Activated CD4-positive, alpha-beta memory T cell treated with anti-CD3 and anti-CD28 coated beads for 36 hours (primary cell): Measurements from ENCODE around the gene HTR4. TPM values are rescaled to one million over a fixed set of nuclear protein-coding genes. Genes with fewer than 3 reads are reported as not detected.
A peak's percentile ranks its signal among the peaks of the same experiment; 100 is the strongest.

Experiments used
- CTCF ChIA-PET: fragments of 350-600 bp; sonication (Branson Sonifier 250); formaldehyde crosslinking; loops from one replicate; lab custom pipeline; 2021; ENCODE audit warnings: antibody characterized with exemption, inconsistent platforms; lab: Charles Lee
- POLR2A ChIA-PET: fragments of 350-600 bp; sonication (Branson Sonifier 250); formaldehyde crosslinking; loops from one replicate; lab custom pipeline; 2021; ENCODE audit warnings: antibody characterized with exemption; lab: Charles Lee
- DNase-seq: peaks from one replicate; pipeline ENCODE4 v3.0.0-alpha.2; 2020
- H3K27ac Mint-ChIP-seq: one replicate; pipeline ENCODE4 v1.8.0; 2021; ENCODE audit warnings: mixed read lengths
- H3K27me3 Mint-ChIP-seq: one replicate; pipeline ENCODE4 v1.8.0; 2021; ENCODE audit warnings: mixed read lengths
- H3K36me3 Mint-ChIP-seq: one replicate; pipeline ENCODE4 v1.8.0; 2021; ENCODE audit warnings: mixed read lengths
- H3K4me1 Mint-ChIP-seq: one replicate; pipeline ENCODE4 v1.8.0; 2021; ENCODE audit warnings: low read depth, mixed read lengths
- H3K4me3 Mint-ChIP-seq: one replicate; pipeline ENCODE4 v1.8.0; 2021; ENCODE audit warnings: mild to moderate bottlenecking, mixed read lengths
- H3K9me3 Mint-ChIP-seq: one replicate; pipeline ENCODE4 v1.8.0; 2021; ENCODE audit warnings: mixed read lengths
- intact Hi-C: fragments of 100-400 bp; cut with micrococcal nuclease; formaldehyde crosslinking; loops from one replicate; pipeline ENCODE4 v1.15.1; 2023
- total RNA-seq, 2 experiments: library from RNA; stranded (reverse); gene quantifications; one replicate each; pipeline ENCODE4 v1.2.3, GENCODE V29; 2021

HTR4 gene
- total RNA-seq, 2 experiments from 2014 or later = not detected

GRCh38 chr5:148625250-148625649 lies 29.1 kb downstream of the HTR4 start:
- H3K4me1 Mint-ChIP-seq = peaks cover 11% of the 10 kb centered on the region
- POLR2A ChIA-PET = no interaction called here
- intact Hi-C loops = no loop called here
- CTCF ChIA-PET = no interaction called here
- no peaks in the 10 kb centered on the region for H3K9me3 Mint-ChIP-seq
- H3K4me3 Mint-ChIP-seq = no peak overlapping the region
- no peaks in the 10 kb centered on the region for H3K36me3 Mint-ChIP-seq
- no peak overlapping the region for H3K27ac Mint-ChIP-seq
- H3K27me3 Mint-ChIP-seq = peaks cover 7% of the 10 kb centered on the region
- no peak for DNase-seq

- no peak for DNase-seq
- Mint-ChIP-seq H3K27me3 (peaks cover 7% of the 10 kb centered on the region), H3K4me3 (no peak overlapping the region), H3K36me3 (no peaks in the 10 kb centered on the region), H3K4me1 (peaks cover 21% of the 10 kb centered on the region), H3K9me3 (no peaks in the 10 kb centered on the region), H3K27ac (no peak overlapping the region)
- CTCF ChIA-PET = no interaction called here
- POLR2A ChIA-PET = no interaction called here
- intact Hi-C loops = loop anchor here (5.0 kb wide), 1 partner anchor 241 kb away; the partner anchor contains the start of gene FBXO38
Observed at GRCh38 chr5:148623741-148624140, 30.6 kb downstream of the HTR4 start.

- Mint-ChIP-seq H3K9me3 (no peaks in the 10 kb centered on the region), H3K27ac (no peak overlapping the region), H3K36me3 (no peaks in the 10 kb centered on the region), H3K4me3 (no peak overlapping the region), H3K27me3 (peaks cover 8% of the 10 kb centered on the region), H3K4me1 (peaks cover 22% of the 10 kb centered on the region)
- DNase-seq = no peak
- CTCF ChIA-PET = no interaction called here
- intact Hi-C loops = loop anchor here (5.0 kb wide), 1 partner anchor 241 kb away; the partner anchor contains the start of gene FBXO38
- POLR2A ChIA-PET = no interaction called here
Observed at GRCh38 chr5:148623101-148623500, 31.2 kb downstream of the HTR4 start.

- DNase-seq = peak; percentile 19
Observed at GRCh38 chr5:148620696-148621095, 33.6 kb downstream of the HTR4 start.

GRCh38 chr5:148620091-148620490 lies 34.2 kb downstream of the HTR4 start:
- Mint-ChIP-seq H3K27me3 (peaks cover 8% of the 10 kb centered on the region), H3K9me3 (no peaks in the 10 kb centered on the region), H3K36me3 (no peaks in the 10 kb centered on the region), H3K4me1 (peaks cover 22% of the 10 kb centered on the region), H3K4me3 (no peak overlapping the region), H3K27ac (no peak overlapping the region)
- DNase-seq = no peak
- POLR2A ChIA-PET = no interaction called here
- intact Hi-C loops = loop anchor here (1.0 to 5.0 kb wide), 3 partner anchors 89 to 427 kb away; partner anchors contain the start of gene FBXO38
- CTCF ChIA-PET = interaction anchor here (1.4 kb wide), 1 partner anchor 111 kb away, joined by 4 read pairs; no protein-coding TSS in a partner anchor

More at GRCh38 chr5:148620696-148621095, 33.6 kb downstream of the HTR4 start:
- no peak overlapping the region for H3K4me3 Mint-ChIP-seq
- no peaks in the 10 kb centered on the region for H3K36me3 Mint-ChIP-seq
- H3K4me1 Mint-ChIP-seq = peaks cover 22% of the 10 kb centered on the region
- CTCF ChIA-PET = interaction anchor here (1.4 kb wide), 1 partner anchor 110 kb away, joined by 4 read pairs; no protein-coding TSS in a partner anchor
- H3K27ac Mint-ChIP-seq = no peak overlapping the region
- H3K9me3 Mint-ChIP-seq = no peaks in the 10 kb centered on the region
- peaks cover 8% of the 10 kb centered on the region for H3K27me3 Mint-ChIP-seq
- POLR2A ChIA-PET = no interaction called here
- intact Hi-C loops = loop anchor here (1.0 to 5.0 kb wide), 3 partner anchors 89 to 428 kb away; partner anchors contain the start of gene FBXO38

- POLR2A ChIA-PET = no interaction called here
- no peak for DNase-seq
- Mint-ChIP-seq H3K4me1 (peaks cover 22% of the 10 kb centered on the region), H3K9me3 (no peaks in the 10 kb centered on the region), H3K36me3 (no peaks in the 10 kb centered on the region), H3K27ac (no peak overlapping the region), H3K4me3 (no peak overlapping the region), H3K27me3 (peaks cover 5% of the 10 kb centered on the region)
- intact Hi-C loops = no loop called here
- CTCF ChIA-PET = no interaction called here
Observed at GRCh38 chr5:148619484-148619883, 34.8 kb downstream of the HTR4 start.

GRCh38 chr5:148615644-148616275 lies 38.6 kb downstream of the HTR4 start:
- peaks cover 15% of the 10 kb centered on the region for H3K4me1 Mint-ChIP-seq
- ChIA-PET CTCF (no interaction called here), POLR2A (no interaction called here)
- intact Hi-C loops = no loop called here
- DNase-seq = no peak
- no peak overlapping the region for H3K27ac Mint-ChIP-seq
- H3K9me3 Mint-ChIP-seq = no peaks in the 10 kb centered on the region
- no peak overlapping the region for H3K4me3 Mint-ChIP-seq
- H3K36me3 Mint-ChIP-seq = no peaks in the 10 kb centered on the region
- peaks cover 2% of the 10 kb centered on the region for H3K27me3 Mint-ChIP-seq

- no peaks in the 10 kb centered on the region for H3K9me3 Mint-ChIP-seq
- H3K27me3 Mint-ChIP-seq = peaks cover 4% of the 10 kb centered on the region
- H3K4me3 Mint-ChIP-seq = no peak overlapping the region
- CTCF ChIA-PET = no interaction called here
- no peak overlapping the region for H3K27ac Mint-ChIP-seq
- H3K4me1 Mint-ChIP-seq = no peaks in the 10 kb centered on the region
- DNase-seq = no peak
- H3K36me3 Mint-ChIP-seq = no peaks in the 10 kb centered on the region
- POLR2A ChIA-PET = no interaction called here
- intact Hi-C loops = no loop called here
Observed at GRCh38 chr5:148607406-148607805, 46.9 kb downstream of the HTR4 start.

GRCh38 chr5:148606296-148606695 lies 48.0 kb downstream of the HTR4 start:
- CTCF ChIA-PET = interaction anchor here (1.1 to 1.2 kb wide), 2 partner anchors 22 to 124 kb away, joined by 3 to 4 read pairs; no protein-coding TSS in a partner anchor
- intact Hi-C loops = no loop called here
- H3K4me3 Mint-ChIP-seq = no peak overlapping the region
- H3K4me1 Mint-ChIP-seq = no peaks in the 10 kb centered on the region
- POLR2A ChIA-PET = no interaction called here
- H3K27ac Mint-ChIP-seq = no peak overlapping the region
- no peaks in the 10 kb centered on the region for H3K9me3 Mint-ChIP-seq
- H3K27me3 Mint-ChIP-seq = peaks cover 4% of the 10 kb centered on the region
- DNase-seq = no peak
- H3K36me3 Mint-ChIP-seq = no peaks in the 10 kb centered on the region

- no peak overlapping the region for H3K4me3 Mint-ChIP-seq
- no peak for DNase-seq
- POLR2A ChIA-PET = no interaction called here
- H3K27ac Mint-ChIP-seq = no peak overlapping the region
- peaks cover 8% of the 10 kb centered on the region for H3K9me3 Mint-ChIP-seq
- H3K36me3 Mint-ChIP-seq = no peaks in the 10 kb centered on the region
- H3K4me1 Mint-ChIP-seq = no peaks in the 10 kb centered on the region
- CTCF ChIA-PET = no interaction called here
- intact Hi-C loops = no loop called here
- H3K27me3 Mint-ChIP-seq = peaks cover 3% of the 10 kb centered on the region
Observed at GRCh38 chr5:148599187-148599586, 55.1 kb downstream of the HTR4 start.

- peaks cover 8% of the 10 kb centered on the region for H3K9me3 Mint-ChIP-seq
- POLR2A ChIA-PET = no interaction called here
- DNase-seq = no peak
- no peak overlapping the region for H3K4me3 Mint-ChIP-seq
- H3K36me3 Mint-ChIP-seq = no peaks in the 10 kb centered on the region
- H3K27me3 Mint-ChIP-seq = peaks cover 5% of the 10 kb centered on the region
- intact Hi-C loops = no loop called here
- CTCF ChIA-PET = no interaction called here
- H3K4me1 Mint-ChIP-seq = no peaks in the 10 kb centered on the region
- H3K27ac Mint-ChIP-seq = no peak overlapping the region
Observed at GRCh38 chr5:148595697-148596096, 58.6 kb downstream of the HTR4 start.

- Mint-ChIP-seq H3K27ac (no peak overlapping the region), H3K4me3 (no peak overlapping the region), H3K27me3 (no peaks in the 10 kb centered on the region), H3K4me1 (no peaks in the 10 kb centered on the region), H3K36me3 (no peaks in the 10 kb centered on the region), H3K9me3 (no peaks in the 10 kb centered on the region)
- DNase-seq = no peak
- intact Hi-C loops = no loop called here
- CTCF ChIA-PET = no interaction called here
- POLR2A ChIA-PET = no interaction called here
Observed at GRCh38 chr5:148586796-148587195, 67.5 kb downstream of the HTR4 start.

GRCh38 chr5:148585988-148586387 lies 68.3 kb downstream of the HTR4 start:
- no peak for DNase-seq
- no peak overlapping the region for H3K4me3 Mint-ChIP-seq
- H3K9me3 Mint-ChIP-seq = no peaks in the 10 kb centered on the region
- ChIA-PET POLR2A (no interaction called here), CTCF (no interaction called here)
- H3K36me3 Mint-ChIP-seq = no peaks in the 10 kb centered on the region
- intact Hi-C loops = no loop called here
- H3K4me1 Mint-ChIP-seq = no peaks in the 10 kb centered on the region
- H3K27me3 Mint-ChIP-seq = no peaks in the 10 kb centered on the region
- no peak overlapping the region for H3K27ac Mint-ChIP-seq
